GM21381 (cell line): Measurements from ENCODE around the gene BRI3BP.
"Not testable (repeated sequence)": the region's sequence is repeated elsewhere in the genome, so short reads cannot be mapped to it uniquely, and the experiment has no call there.

ENCODE experiments used
- ATAC-seq: cut with Tn5 transposase; IDR thresholded peaks from one replicate; pipeline ENCODE4 v1.9.1; 2021; ENCODE audit warnings: mild to moderate bottlenecking, moderate library complexity; ENCODE audit not compliant: unreplicated experiment

The BRI3BP gene

DNA sequence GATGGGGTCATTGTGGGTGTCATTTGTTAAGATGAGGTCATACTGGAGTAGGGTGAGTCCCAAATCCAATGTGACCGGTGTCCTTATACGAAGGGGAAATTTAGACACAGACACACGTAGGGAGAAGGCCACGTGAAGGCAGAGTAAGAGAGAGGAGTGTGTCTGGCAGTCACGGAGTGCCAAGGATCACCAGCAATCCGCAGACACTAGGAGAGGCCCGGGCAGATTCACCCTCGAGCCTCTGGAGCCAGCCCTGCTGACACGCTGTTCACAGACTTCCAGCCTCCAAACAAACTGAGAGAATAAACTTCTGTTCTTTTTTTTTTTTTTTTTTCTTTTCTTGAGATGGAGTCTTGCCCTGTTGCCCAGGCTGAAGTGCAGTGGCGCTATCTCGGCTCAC, 24.9 kb downstream of the BRI3BP start:
- no peak for ATAC-seq

DNA sequence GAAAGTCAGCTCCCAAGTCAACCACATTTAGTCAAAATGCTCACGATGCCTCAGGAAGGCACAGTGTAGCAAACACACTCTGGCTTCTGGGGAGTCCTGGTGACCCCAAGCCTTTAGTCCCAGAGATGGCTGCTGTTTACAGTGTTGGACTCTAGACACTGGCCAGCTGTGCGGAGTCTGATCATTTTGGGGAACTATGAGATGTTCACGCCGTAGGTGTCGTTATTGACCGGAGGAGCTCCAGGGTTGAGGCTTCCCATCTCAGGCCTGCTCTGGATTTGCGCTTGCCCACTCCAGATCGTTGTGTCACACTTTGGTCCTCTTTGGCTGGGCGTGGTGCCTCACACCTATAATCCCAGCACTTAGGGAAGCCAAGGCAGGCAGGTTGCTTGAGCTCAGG, 27.7 kb downstream of the BRI3BP start:
- no peak for ATAC-seq

DNA sequence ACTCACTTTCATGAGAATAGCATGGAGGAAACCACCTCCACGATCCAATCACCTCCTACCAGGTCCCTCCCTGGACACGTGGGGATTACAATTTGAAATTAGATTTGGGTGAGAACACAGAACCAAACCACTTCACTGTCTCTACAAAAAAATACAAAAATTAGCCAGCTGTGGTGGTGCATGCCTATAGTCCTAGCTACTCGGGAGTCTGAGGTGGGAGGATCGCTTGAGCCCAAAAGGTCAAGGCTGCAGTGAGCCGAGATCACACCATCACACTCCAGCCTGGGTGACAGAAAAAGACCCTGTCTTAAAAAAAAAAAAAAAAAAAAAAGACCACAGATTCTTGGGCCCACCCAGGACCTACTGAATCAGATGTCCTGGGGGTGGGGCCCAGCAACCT, 28.3 kb downstream of the BRI3BP start:
- no peak for ATAC-seq

- ATAC-seq = no peak
Measured at GRCh38 chr12:125023065-125023464, 29.6 kb downstream of the BRI3BP start.

DNA sequence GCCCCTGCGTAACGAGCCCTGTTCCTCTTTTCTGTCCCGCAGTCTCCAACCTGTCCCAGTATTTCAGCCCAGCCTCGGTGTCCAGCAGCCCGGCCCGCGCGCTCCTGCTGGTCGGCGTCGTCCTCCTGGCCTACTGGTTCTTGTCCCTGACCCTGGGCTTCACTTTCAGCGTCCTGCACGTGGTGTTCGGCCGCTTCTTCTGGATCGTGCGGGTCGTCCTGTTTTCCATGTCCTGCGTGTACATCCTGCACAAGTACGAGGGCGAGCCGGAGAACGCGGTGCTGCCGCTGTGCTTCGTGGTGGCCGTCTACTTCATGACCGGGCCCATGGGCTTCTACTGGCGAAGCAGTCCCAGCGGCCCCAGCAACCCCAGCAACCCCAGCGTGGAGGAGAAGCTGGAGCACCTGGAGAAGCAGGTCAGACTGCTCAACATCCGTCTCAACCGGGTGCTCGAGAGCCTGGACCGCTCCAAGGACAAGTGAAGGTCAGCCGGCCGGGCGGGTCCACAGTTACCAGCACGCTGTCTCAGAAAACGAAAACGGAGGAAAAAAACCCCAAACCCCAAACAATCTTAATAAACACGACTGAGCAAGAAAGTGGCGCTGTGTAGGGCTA, 31.6 kb downstream of the BRI3BP start:
- no peak for ATAC-seq

GRCh38 chr12:125025606-125026235, 32.3 kb downstream of the BRI3BP start:
- ATAC-seq = no peak

- no peak for ATAC-seq
Measured at GRCh38 chr12:125028106-125028505, 34.7 kb downstream of the BRI3BP start.

GRCh38 chr12:125029761-125030358, 36.4 kb downstream of the BRI3BP start:
- no peak for ATAC-seq

DNA sequence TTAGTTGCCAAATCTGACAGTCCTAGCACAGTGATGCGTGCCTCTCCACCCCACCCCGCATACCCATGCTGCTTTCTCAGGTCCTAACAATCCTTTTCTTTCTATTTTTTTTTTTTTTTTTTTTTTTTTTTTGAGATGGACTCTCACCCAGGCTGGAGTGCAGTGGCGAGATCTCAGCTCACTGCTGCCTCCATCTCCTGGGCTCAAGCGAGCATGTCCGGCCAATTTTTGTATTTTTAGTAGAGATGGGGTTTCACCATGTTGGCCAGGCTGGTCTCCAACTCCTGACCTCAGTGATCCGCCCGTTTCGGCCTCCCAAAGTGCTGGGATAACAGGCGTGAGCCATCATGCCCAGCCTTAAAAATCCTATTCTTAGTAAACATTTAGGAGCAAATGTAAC, 38.0 kb downstream of the BRI3BP start:
- ATAC-seq = not testable (repeated sequence)

DNA sequence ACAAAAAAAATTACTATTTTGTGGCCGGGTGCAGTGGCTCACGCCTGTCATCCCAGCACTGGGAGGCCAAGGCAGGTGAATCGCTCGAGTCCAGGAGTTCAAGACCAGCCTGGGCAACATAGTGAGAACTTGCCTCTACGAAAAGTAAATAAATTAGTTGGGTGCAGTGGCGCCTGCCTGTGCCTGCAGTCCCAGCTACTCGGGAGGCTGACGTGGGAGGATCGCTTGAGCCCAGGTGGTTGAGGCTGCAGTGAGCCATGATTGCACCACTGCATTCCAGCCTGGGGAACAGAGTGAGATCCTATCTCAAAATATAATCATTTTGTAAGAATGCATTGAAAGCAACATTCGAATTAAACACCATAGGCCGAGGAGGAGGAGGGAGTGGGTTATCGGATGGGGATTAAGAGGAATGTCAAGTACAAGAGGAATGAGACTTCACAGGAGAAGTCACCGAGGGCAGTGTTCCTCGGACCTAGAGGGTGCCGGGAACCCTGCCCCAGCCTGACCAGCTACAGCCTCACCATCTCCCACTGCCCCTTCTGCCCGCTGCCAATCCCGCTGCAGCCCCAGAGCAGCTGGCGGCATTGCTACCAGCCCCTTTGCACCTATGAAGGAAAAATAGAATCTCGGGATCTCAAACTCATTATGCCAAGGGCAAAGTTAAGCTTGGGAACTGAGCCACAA, 39.2 kb downstream of the BRI3BP start:
- ATAC-seq = no peak

DNA sequence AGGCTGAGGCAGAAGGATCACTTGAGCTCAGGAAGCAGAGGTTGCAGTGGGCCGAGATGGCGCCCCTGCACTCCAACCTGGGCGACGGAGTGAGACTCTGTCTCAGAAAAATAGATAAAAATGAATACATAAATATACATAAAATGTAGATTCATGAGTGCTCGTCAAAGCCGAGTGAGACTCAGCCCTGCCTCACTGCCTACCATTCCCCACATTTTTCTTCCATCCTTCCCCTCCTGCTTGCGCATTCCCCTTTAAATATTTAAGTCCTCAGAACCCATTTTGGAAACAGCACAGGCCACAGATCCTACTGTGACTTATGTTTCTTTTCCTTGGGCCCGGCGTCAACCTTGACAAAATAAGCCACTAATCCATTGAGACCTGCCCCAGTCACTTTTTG, 39.8 kb downstream of the BRI3BP start:
- ATAC-seq = no peak

- no peak for ATAC-seq
Measured at GRCh38 chr12:125038976-125039625, 45.7 kb downstream of the BRI3BP start.

DNA sequence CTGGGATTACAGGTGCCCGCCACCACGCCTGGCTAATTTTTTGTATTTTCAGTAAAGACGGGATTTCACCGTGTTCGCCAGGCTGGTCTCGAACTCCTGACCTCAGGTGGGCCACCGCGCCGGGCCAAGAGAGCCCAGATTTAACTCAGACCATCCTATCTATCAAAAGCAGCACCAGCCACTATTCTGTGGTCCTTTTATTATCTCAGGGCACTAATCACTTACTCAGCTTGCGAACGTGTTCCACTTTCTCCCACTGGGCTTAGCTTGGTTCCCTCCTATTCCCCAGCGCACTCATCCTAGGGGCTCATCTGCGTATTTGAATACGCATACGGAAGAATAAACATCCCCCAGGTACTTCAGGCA, 55.6 kb downstream of the BRI3BP start:
- no peak for ATAC-seq

DNA sequence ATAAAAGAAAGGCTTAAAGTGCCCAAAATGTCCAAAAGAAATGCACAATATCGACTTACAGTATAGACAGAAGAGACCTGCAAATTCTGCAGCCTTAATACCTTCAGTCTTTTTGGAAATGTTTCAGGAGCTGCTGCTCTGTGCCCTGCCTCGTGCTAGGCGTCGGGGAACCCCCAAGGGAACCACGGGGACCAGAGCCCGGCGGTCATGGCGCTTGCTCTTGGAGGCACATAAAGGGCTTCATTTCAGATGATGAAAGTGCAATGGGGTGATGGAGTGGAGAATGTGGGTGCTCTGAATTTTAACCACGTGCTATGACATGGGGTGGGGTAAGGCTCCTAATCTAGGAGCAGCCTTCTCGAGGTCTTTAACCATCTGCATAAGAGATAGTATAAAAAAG, 57.0 kb downstream of the BRI3BP start:
- no peak for ATAC-seq

DNA sequence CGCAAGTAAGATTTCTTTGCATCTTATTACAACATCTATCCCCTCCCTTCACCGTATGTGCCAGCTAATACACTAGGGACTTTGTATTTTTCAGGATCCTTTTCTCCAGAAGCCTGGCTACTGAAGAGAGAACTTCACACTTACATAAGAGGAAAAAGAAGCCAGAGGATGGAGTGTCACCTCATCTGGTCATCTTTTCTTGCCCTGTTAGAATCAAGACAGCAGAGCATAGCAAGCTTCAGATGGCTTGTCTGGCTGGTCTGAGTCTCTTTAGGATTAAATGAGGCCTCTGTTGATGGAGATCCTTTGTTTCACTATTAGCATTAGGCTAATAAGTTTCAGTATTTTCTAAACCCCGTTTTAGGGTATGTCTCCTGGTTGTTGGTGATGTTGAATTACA, 57.4 kb downstream of the BRI3BP start:
- no peak for ATAC-seq

- ATAC-seq = no peak
Measured at GRCh38 chr12:125053821-125054220, 60.4 kb downstream of the BRI3BP start.

DNA sequence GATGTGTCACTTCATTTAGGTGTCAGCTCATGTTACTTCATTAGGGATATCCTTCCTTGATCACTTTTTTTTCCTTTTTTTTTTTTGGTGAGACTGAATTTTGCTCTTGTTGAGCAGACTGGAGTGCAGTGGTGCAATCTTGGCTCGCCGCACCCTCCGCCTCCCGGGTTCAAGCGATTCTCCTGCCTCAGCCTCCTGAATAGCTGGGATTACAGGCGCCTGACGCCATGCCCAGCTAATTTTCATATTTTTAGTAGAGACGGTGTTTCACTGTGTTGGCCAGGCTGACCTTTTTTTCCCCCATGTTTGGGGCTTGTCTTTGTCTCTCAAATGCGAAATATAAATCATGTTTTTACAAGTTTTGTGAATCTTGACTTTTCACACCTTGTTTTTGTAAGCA, 62.1 kb downstream of the BRI3BP start:
- no peak for ATAC-seq

- ATAC-seq = no peak
Measured at GRCh38 chr12:125056306-125056705, 62.9 kb downstream of the BRI3BP start.

GRCh38 chr12:125057708-125058107, 64.3 kb downstream of the BRI3BP start:
- ATAC-seq = no peak

GRCh38 chr12:125061229-125061628, 67.8 kb downstream of the BRI3BP start:
- ATAC-seq = no peak

GRCh38 chr12:125063522-125063921, 70.1 kb downstream of the BRI3BP start:
- ATAC-seq = not testable (repeated sequence)

- no peak for ATAC-seq
Measured at GRCh38 chr12:125064492-125064891, 71.0 kb downstream of the BRI3BP start.
